GM19468 (cell line): ENCODE data around the gene SFXN3.
A peak's percentile ranks its signal among the peaks of the same experiment; 100 is the strongest.

ENCODE experiments used
- ATAC-seq: cut with Tn5 transposase; IDR thresholded peaks from one replicate; pipeline ENCODE4 v1.9.1; 2021; ENCODE audit warnings: mild to moderate bottlenecking, moderate library complexity, moderate number of reproducible peaks; ENCODE audit not compliant: unreplicated experiment; ENCODE audit errors: extremely low read depth

The SFXN3 gene

GRCh38 chr10:100999742-101000126 lies 31.3 kb upstream of the SFXN3 start, which contains the start of gene LZTS2:
Gene LZTS2, plus strand, starts transcription at chr10:100999808. Its CDS starts 2,731 bp downstream, at chr10:101002539.
- no peak for ATAC-seq

- ATAC-seq: no peak
Measured at GRCh38 chr10:101000127-101000914, 30.7 kb upstream of the SFXN3 start.

DNA sequence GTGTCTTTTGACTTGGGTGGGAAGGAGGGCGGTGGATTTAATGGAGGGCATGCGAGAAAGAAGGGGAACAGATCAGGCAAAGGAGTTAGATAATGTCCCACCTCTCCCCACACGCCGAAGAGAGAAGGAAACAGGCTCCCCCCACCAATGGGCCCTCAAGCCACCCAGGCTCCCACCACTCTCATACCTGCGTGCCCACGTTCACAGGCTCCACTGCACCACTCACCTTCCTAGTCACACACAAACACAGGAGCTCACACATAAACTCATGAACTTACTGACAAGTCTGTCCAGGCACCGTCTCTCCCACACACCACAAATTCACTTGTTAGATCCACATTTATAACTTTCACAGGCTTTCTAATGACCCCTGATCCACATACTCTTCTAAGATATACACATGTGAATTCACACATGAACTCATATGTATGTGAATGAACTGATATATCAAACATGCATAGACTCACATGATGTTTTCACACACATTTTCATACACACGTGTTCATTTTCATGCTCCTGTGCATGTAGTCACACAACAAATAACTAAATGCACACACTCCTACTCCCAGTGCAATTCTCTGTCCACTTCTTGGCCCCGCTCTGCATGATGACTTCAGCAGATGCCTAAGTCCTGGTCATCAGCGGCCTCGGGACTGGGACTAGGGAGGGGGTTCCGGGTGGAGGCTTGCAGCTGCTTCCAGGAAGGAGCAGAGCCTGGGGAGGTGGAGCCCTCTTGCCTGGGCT lies 29.9 kb upstream of the SFXN3 start:
- no peak for ATAC-seq

GRCh38 chr10:101001659-101002035 lies 29.4 kb upstream of the SFXN3 start:
- ATAC-seq: no peak

GRCh38 chr10:101002456-101002855 lies 28.6 kb upstream of the SFXN3 start:
- ATAC-seq: no peak

DNA sequence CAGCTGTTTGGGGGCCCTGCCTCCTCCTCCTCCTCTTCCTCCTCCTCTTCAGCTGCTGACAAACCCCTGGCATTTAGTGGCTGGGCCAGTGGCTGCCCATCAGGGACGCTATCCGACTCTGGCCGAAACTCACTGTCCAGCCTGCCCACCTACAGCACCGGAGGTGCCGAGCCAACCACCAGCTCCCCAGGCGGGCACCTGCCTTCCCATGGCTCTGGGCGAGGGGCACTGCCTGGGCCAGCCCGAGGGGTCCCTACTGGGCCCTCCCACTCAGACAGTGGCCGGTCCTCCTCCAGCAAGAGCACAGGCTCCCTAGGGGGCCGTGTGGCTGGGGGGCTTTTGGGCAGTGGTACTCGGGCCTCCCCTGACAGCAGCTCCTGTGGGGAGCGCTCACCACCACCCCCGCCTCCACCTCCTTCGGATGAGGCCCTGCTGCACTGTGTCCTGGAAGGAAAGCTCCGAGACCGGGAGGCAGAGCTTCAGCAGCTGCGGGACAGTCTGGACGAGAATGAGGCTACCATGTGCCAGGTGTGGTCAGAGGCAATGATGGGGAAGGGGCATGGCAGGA lies 27.3 kb upstream of the SFXN3 start:
- ATAC-seq: no peak

DNA sequence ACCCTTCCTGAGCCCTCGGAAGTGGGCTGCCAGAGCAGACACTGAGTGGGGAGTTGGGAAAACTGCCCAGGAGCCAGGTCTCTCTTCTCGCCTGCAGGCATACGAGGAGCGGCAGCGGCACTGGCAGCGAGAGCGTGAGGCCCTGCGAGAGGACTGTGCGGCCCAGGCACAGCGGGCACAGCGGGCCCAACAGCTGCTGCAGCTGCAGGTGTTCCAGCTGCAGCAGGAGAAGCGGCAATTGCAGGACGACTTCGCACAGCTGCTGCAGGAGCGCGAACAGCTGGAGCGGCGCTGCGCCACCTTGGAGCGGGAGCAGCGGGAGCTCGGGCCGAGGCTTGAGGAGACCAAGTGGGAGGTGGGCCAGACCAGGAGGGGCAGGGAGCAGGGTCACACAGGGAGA lies 25.7 kb upstream of the SFXN3 start:
- no peak for ATAC-seq

GRCh38 chr10:101005869-101006567 lies 25.0 kb upstream of the SFXN3 start:
- ATAC-seq: no peak

DNA sequence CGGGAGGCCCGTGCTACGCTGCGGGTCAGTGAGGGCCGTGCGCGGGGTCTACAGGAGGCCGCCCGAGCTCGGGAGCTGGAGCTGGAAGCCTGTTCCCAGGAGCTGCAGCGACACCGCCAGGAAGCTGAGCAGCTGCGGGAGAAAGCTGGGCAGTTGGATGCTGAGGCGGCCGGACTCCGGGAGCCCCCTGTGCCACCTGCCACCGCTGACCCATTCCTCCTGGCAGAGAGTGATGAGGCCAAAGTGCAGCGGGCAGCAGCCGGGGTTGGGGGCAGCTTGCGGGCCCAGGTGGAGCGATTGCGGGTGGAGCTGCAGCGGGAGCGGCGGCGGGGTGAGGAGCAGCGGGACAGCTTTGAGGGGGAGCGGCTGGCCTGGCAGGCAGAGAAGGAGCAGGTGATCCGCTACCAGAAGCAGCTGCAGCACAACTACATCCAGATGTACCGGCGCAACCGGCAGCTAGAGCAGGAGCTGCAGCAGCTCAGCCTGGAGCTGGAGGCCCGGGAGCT lies 24.4 kb upstream of the SFXN3 start:
- ATAC-seq: no peak

GRCh38 chr10:101007099-101007711 lies 23.8 kb upstream of the SFXN3 start:
- no peak for ATAC-seq

DNA sequence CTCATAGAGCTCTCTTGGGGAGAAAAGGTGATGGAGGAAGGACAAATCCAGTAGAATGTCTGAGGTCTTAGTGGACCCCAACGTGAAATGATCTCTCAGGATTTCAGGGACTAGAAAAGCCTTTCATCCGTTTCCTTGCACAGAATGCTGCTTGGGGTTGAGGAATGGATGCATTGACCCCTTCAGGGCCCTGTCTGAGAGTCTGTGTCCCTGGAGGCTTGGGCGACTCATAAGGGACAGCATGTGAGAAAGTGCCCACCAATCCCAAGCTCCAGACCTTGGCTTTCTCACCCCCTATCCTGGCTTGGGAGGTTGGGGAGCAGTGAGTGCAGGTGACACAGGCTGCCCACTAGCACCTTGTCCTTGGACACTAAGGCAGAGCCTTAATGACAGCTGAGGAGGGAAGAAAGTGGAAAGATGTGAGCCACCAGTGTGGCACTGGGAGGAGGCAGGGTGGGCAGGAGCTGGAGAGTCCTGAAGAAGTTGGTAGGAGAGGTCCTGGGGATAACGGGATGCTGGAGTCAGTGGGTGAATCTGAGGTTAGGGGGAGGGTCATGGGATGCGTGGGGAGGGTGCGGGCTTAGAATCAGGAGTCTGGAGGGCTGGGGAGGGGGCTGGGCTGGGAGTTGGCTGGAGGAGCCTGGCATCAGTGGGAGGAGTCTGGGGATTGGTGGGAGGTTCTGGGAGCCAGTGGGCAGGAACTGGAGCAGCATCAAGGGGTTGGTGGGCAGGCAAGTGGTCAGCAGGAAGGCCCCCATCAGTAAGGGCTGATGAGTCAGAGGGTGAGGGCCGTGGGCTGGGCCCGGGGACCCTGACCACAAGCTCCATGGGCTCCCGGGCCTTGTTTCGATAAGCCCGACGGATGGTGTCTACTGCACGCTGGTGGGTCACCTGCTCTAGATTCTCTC lies 22.9 kb upstream of the SFXN3 start:
- no peak for ATAC-seq

DNA sequence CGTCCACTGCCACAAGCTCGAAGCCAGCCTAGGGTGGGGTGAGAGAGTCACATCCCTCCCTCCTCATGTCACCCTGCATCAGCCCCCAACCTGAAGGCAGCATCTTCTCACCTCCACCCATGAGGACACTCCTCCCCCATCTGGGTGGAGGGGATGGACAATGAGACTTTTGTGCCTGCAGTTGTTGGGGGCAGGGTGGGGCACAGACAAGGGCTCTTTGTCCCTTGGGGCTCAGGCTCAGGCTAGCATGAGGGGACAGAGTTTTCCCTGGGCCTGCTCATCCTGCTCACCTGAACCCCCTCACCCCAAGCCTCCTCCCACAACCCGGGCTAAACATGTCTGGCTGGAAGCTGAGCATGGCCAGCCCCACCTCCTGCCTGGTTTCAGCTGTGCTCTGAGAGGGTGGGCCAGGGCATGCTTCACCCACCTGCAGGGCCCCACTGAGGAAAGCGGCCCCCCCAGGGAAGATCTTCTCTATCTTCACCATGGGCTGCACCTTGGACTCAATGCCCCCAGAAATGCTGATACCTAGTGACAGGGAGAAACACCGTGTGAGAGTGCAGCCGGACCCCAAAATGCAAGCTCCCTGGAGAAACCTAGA lies 22.1 kb upstream of the SFXN3 start:
- ATAC-seq: no peak

DNA sequence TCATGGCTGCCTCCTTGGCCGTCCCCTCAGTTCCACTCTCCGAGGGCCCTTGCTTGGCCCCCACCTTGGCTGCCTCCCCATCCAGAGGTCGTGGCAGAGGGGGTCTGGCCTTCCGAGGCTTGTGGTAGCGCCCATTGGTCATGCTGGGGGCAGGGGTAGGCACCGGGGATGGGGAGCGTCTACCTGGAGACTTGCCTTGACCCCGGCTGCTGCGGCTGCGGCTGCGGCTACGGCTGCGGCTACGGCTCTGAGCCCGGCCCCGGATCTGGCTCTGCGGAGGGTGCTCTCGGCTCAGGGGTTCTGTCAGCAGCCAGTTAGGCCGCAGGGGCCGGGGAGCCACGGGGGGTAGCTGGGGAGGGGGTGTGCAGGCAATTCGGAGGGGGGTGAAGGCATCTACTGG lies 20.7 kb upstream of the SFXN3 start:
- no peak for ATAC-seq

DNA sequence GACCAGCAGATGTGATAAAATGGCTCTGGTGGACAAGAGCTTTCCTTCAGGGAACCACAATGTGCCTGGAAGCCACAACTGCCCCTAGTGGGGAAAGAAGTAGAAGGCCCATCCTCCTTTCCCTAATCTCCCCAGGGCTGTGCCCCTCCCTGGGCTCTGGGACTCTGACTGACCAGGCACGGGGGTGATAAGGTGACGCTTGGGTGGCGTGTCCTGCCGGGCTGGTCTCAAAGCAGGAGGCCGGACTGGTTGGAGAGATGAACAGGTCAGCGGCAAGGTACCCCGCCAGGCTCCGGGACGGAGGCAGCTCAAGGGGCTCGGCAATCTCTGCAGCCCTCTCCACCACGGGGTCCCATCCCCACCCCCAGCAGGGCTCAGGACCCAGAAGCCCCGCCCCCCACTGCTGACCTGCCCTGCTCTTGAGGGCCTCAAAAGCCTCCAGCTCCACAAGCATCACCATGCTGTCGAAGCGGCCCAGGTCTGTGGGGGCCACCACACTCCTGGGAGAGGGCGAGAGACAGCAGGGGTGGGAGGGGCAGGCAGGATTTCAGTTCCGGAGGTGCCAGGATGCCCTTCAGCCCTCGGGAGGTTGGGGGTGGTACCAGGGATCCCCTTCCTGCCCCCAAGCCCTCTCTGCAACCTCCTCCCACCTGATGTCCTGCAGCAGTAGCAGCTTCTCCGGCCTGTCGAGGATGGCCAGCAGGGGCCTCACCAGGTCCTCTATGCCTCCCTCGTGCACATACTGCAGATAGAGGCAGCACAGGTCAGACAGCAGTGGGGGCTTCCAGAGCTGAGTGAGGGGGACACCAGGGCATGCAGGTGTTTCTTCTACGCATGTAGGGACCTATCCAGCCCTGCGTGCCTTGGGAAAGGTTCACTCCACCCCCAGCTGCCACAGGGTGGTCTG lies 19.3 kb upstream of the SFXN3 start:
- no peak for ATAC-seq

DNA sequence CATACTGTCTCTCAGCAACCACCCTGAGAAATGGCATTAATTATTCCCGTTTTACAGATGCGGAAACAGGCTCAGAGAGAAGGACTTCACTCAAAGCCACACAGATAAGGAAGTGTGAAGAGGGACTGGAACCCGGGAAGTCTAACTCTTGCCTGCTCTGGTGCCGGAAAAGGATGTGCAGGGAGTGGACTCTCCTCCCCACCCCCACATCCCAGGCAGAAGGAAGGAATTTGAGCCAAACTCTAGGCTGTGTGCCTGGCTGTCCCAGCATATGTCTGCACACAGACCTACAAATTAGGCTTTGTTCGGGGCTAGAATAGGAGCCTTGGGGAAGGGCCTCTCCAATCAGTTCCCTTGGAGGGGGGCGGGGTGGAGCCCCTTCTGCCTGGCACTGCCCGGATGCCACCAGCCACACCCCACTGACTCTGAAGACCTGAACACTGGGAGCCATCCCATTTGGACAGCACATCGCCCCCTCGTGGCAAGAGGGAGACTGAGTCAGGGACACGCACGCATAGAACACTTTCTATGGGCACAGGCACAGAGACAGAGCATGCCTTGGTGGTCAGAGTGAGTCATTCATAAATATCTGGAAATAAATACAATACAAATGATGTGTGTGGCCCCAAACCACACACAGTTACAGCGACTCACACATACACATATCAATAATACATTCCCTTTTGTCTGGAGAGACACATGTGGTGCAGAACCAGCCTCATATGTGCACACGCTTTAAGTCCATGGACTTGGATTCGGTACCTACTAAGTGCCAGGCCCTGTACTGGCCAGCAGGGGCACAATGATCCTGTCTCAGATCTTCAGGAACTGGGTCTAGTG lies 18.3 kb upstream of the SFXN3 start:
- ATAC-seq: peak; percentile 46

- no peak for ATAC-seq
Measured at GRCh38 chr10:101013365-101013825, 17.6 kb upstream of the SFXN3 start.
